B cell (primary cell): ENCODE measurements around the gene RPL41. TPM values are rescaled to one million over a fixed set of nuclear protein-coding genes. Genes with fewer than 3 reads are reported as not detected.
A peak's percentile ranks its signal among the peaks of the same experiment; 100 is the strongest.

Source experiments
- ATAC-seq: fragments of 200-7000 bp; cut with Tn5 transposase; one replicate; pipeline ENCODE4 v1.10.0; 2021; ENCODE audit warnings: low read depth, mild to moderate bottlenecking, moderate number of reproducible peaks, moderate library complexity
- CTCF ChIA-PET: fragments of 350-600 bp; sonication (Branson Sonifier 250); formaldehyde crosslinking; loops from one replicate; lab custom pipeline; 2021; ENCODE audit warnings: antibody characterized with exemption, inconsistent platforms; lab: Charles Lee
- POLR2A ChIA-PET: fragments of 350-600 bp; sonication (Branson Sonifier 250); formaldehyde crosslinking; loops from one replicate; lab custom pipeline; 2021; ENCODE audit warnings: antibody characterized with exemption; lab: Charles Lee
- DNase-seq: peaks from one replicate; pipeline ENCODE4 v3.0.0; 2013
- H2AFZ ChIP-seq: 2 replicates; pipeline ENCODE4 v1.6.1; 2012; ENCODE audit warnings: mild to moderate bottlenecking, low read depth, low read length; ENCODE audit not compliant: insufficient read depth, poor library complexity, severe bottlenecking
- H3K27ac ChIP-seq, 2 donors: 1 replicate in 1 of 2; 2 replicates in 1 of 2; pipeline ENCODE4 v1.5.1; 2012 to 2013; ENCODE audit warnings: low read length in 2 of 2, mild to moderate bottlenecking in 2 of 2, moderate library complexity in 1 of 2
- H3K27me3 ChIP-seq, 4 experiments: fragments of 200-600 bp in 1 of 4; sonication (generic) in 1 of 4; replicated peaks in 1 of 4; 1 replicate in 2 of 4; 2 replicates in 2 of 4; pipeline versions ENCODE4 v1.6.1 to v1.7.0; 2013 to 2016; ENCODE audit warnings: low read length in 3 of 4, mild to moderate bottlenecking in 2 of 4, mixed read lengths in 1 of 4, moderate library complexity in 1 of 4; ENCODE audit not compliant: insufficient read depth in 4 of 4, control insufficient read depth in 3 of 4; ENCODE audit errors: control extremely low read depth in 1 of 4
- H3K36me3 ChIP-seq, 2 experiments: replicated peaks in 1 of 2; 1 replicate in 1 of 2; 2 replicates in 1 of 2; pipeline versions ENCODE4 v1.6.1 to v1.7.1; 2013; ENCODE audit warnings: low read length in 1 of 2; ENCODE audit not compliant: insufficient read depth in 2 of 2, control insufficient read depth in 1 of 2; ENCODE audit errors: control extremely low read depth in 1 of 2, extremely low read depth in 1 of 2
- H3K4me1 ChIP-seq, 2 donors: fragments of 200-600 bp in 1 of 2; sonication (generic) in 1 of 2; 1 replicate in 1 of 2; 2 replicates in 1 of 2; pipeline versions ENCODE4 v1.5.1 to v1.6.1; 2013 to 2017; ENCODE audit warnings: low read length in 2 of 2; ENCODE audit not compliant: control insufficient read depth in 2 of 2, insufficient read depth in 2 of 2
- H3K4me2 ChIP-seq: replicated peaks from 2 replicates; pipeline ENCODE3; 2012; ENCODE audit warnings: mild to moderate bottlenecking, low read depth, low read length; ENCODE audit not compliant: poor library complexity, severe bottlenecking
- H3K4me3 ChIP-seq, 5 experiments: fragments of 200-600 bp in 1 of 5; sonication (generic) in 1 of 5; 1 replicate in 3 of 5; 2 replicates in 2 of 5; pipeline versions ENCODE4 v1.5.1 to v1.7.0; 2011 to 2016; ENCODE audit warnings: low read length in 4 of 5, mild to moderate bottlenecking in 4 of 5, low read depth in 2 of 5, control low read depth in 1 of 5, moderate library complexity in 1 of 5; ENCODE audit not compliant: insufficient read depth in 1 of 5; ENCODE audit errors: control extremely low read depth in 1 of 5, extremely low read depth in 1 of 5
- H3K79me2 ChIP-seq: fragments of 200-600 bp; sonication (generic); one replicate; pipeline ENCODE4 v1.6.0; 2016; ENCODE audit warnings: low read length; ENCODE audit not compliant: control insufficient read depth, insufficient read depth
- H3K9ac ChIP-seq: fragments of 200-600 bp; sonication (generic); 2 replicates; pipeline ENCODE4 v1.6.1; 2017; ENCODE audit warnings: mild to moderate bottlenecking, low read length, moderate library complexity
- H3K9me3 ChIP-seq, 3 donors: one replicate each; pipeline versions ENCODE4 v1.6.1 to v1.7.1; 2013; ENCODE audit warnings: low read length in 2 of 3; ENCODE audit not compliant: control insufficient read depth in 2 of 3, insufficient read depth in 1 of 3; ENCODE audit errors: control extremely low read depth in 1 of 3
- H4K20me1 ChIP-seq: 2 replicates; pipeline ENCODE4 v1.6.0; 2012; ENCODE audit warnings: mild to moderate bottlenecking, low read length; ENCODE audit not compliant: insufficient read depth, control insufficient read depth, poor library complexity, severe bottlenecking
- H3K27ac Mint-ChIP-seq: one replicate; pipeline ENCODE4 v1.8.0; 2021; ENCODE audit warnings: mixed read lengths
- H3K27me3 Mint-ChIP-seq: one replicate; pipeline ENCODE4 v1.8.0; 2021; ENCODE audit warnings: mixed read lengths
- H3K4me1 Mint-ChIP-seq: one replicate; pipeline ENCODE4 v1.8.0; 2021; ENCODE audit warnings: mixed read lengths
- H3K4me3 Mint-ChIP-seq: one replicate; pipeline ENCODE4 v1.8.0; 2021; ENCODE audit warnings: mixed read lengths
- H3K9me3 Mint-ChIP-seq: one replicate; pipeline ENCODE4 v1.8.0; 2022; ENCODE audit warnings: mixed read lengths; ENCODE audit not compliant: insufficient read depth
- EZH2 ChIP-seq: IDR thresholded peaks from 2 replicates; pipeline ENCODE4 v1.6.1; 2012; ENCODE audit warnings: borderline replicate concordance, low read depth, mild to moderate bottlenecking, moderate library complexity, low read length; ENCODE audit not compliant: insufficient read depth, poor library complexity, severe bottlenecking
- WGBS: methylation state at CpG from one replicate; pipeline ENCODE4 v1.1.5; 2013; ENCODE audit warnings: missing lambda C conversion rate; ENCODE audit not compliant: insufficient coverage; 5-methylcytosine and 5-hydroxymethylcytosine counted together
- intact Hi-C: fragments of 100-400 bp; cut with micrococcal nuclease; formaldehyde crosslinking; loops from one replicate; pipeline ENCODE4 v1.10.0; 2022
- polyA plus RNA-seq: library from polyadenylated mRNA; depleted of rRNA; stranded (reverse); fragments of >200 nt; gene quantifications from 2 replicates; pipeline ENCODE4 v1.2.3, GENCODE V29; 2012
- total RNA-seq, 2 donors: library from RNA; stranded (reverse); fragments of 120-200 nt in 1 of 2; gene quantifications; 1 replicate in 1 of 2; 2 replicates in 1 of 2; pipeline versions ENCODE4 v1.2.3 to v1.2.4, GENCODE V29; 2013 to 2022
- TF ChIP-seq, protein P1 (sequence below): fragments of 200-600 bp; IDR thresholded peaks from one replicate; pipeline ENCODE4 v1.8.0; 2022; ENCODE audit warnings: antibody characterized with exemption, mild to moderate bottlenecking

The RPL41 gene
- total and polyA plus RNA-seq, 2 donors (not counting 1 experiment from before 2014, with no cell fraction given), result 4,738 to 10,371 TPM

GRCh38 chr12:56103066-56103711 lies 13.2 kb upstream of the RPL41 start:
- no peak for DNase-seq

More at GRCh38 chr12:56103066-56103711, 13.2 kb upstream of the RPL41 start:
- ChIA-PET POLR2A (interaction anchor here (1.5 kb wide), 1 partner anchor 96 kb away, joined by 8 read pairs; no protein-coding TSS in a partner anchor), CTCF (interaction anchor here (0.6 to 3.7 kb wide), 5 partner anchors 13 to 86 kb away, joined by 3 to 34 read pairs (median 10); partner anchors contain the start of genes RPL41, SMARCC2 and ZC3H10)
- intact Hi-C loops, result loop anchor here (5.0 kb wide), 1 partner anchor 131 kb away; the partner anchor contains the start of gene RAB5B
- Mint-ChIP-seq H3K27me3 (no peaks in the 10 kb centered on the region), H3K9me3 (no peaks in the 10 kb centered on the region), H3K4me1 (peaks cover 38% of the 10 kb centered on the region), H3K27ac (peak overlapping the region; percentile 92), H3K4me3 (peak overlapping the region; percentile 100)
- peak overlapping the region in 3 of 5 experiments; percentile 56 to 93 (median 92) for H3K4me3 ChIP-seq
- no peaks in the 10 kb centered on the region for H4K20me1 ChIP-seq
- no peaks in the 10 kb centered on the region for H3K27me3 ChIP-seq
- peaks cover 18 to 23% of the 10 kb centered on the region in 2 donors for H3K4me1 ChIP-seq
- no peaks in the 10 kb centered on the region for H3K9me3 ChIP-seq
- no peak for TF ChIP-seq EZH2
- TF ChIP-seq, protein P1, sequence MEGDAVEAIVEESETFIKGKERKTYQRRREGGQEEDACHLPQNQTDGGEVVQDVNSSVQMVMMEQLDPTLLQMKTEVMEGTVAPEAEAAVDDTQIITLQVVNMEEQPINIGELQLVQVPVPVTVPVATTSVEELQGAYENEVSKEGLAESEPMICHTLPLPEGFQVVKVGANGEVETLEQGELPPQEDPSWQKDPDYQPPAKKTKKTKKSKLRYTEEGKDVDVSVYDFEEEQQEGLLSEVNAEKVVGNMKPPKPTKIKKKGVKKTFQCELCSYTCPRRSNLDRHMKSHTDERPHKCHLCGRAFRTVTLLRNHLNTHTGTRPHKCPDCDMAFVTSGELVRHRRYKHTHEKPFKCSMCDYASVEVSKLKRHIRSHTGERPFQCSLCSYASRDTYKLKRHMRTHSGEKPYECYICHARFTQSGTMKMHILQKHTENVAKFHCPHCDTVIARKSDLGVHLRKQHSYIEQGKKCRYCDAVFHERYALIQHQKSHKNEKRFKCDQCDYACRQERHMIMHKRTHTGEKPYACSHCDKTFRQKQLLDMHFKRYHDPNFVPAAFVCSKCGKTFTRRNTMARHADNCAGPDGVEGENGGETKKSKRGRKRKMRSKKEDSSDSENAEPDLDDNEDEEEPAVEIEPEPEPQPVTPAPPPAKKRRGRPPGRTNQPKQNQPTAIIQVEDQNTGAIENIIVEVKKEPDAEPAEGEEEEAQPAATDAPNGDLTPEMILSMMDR, result no peak
- 100% methylated on average over 1 of the region's 6 CpGs for WGBS
- H3K4me2 ChIP-seq, result peak overlapping the region; percentile 83
- H3K79me2 ChIP-seq, result peaks cover 27% of the 10 kb centered on the region
- H3K27ac ChIP-seq, result peak overlapping the region in 1 of 2 donors; percentile 67
- peak overlapping the region; percentile 83 for H3K9ac ChIP-seq
- peaks cover 0 to 17% of the 10 kb centered on the region in 2 experiments for H3K36me3 ChIP-seq
- peak overlapping the region; percentile 88 for H2AFZ ChIP-seq
- no peak for ATAC-seq
